GM21360 (cell line): ENCODE measurements around the gene RWDD3.

Experiments
- ATAC-seq: cut with Tn5 transposase; IDR thresholded peaks from one replicate; pipeline ENCODE4 v1.9.1; 2021; ENCODE audit warnings: mild to moderate bottlenecking, moderate library complexity; ENCODE audit not compliant: unreplicated experiment

Gene RWDD3

DNA sequence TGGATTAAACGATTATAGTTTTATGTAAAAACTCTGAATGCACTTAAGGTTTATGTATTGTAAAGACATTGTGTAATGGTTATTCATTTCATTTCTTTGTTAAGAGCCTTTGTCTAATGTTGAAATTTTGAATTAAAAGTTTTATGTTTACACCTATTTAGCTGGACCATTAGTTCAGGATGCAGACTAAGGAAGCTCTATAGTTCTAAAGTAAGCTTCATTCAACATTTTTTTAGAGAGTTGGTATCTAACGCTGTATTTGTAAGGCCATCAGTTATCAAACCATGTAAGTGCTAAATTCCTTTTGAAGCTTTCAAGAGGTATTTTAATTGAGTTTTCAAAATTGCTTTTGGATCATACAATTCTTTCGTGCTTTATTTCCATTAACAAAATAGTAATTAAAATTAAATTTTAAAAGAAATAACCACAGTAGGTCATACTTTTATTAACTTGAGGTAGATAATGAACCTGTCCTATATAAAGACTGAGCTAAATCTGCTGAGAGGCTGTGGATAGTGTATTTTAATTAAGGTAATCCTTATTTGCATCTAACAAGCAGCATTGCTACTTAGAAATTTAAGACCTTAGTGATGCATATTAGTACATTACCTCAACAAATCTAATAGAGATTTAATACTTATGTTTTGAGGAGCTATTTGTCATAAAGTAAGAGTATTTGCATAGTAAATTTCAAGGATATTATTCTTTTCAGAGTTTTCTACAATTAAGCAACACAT, 47.9 kb downstream of the RWDD3 start:
- no peak for ATAC-seq

DNA sequence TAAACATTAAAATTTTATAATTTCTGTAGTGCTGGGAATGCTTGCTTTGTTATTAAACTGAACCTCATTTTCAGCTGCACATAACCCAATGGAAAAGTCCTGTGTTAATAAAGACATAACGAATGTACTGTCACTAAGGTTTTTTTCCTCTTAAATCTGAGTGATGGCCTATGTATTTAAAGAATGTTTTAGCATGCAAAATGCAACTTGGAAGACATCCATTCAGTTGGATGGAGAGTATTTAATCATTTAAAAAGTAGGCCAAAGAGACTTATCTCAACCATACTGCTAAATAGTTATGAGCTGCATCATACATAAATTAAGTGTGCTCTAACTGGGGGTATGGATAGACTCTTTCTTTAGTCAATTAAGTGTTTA, 48.5 kb downstream of the RWDD3 start:
- ATAC-seq: no peak

DNA sequence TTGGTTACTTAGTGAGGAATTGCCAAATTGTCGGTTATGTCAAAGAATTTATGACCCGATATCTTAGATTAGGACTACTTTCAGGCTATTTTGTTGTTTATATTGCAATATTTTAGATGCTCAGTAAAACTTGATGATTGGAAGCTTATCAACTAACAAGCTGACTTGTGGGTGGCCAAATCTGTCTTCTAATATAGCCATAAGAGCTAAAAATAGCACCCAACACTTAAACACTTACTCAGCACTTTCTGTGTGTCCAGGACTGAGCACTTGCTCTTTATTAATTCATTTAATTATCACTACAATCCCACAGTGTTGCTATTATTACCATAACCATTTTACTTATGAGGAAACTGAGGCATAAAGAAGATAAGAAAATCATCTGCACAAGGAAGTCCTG, 50.4 kb downstream of the RWDD3 start:
- ATAC-seq: no peak

GRCh38 chr1:95286479-95286878, 52.5 kb downstream of the RWDD3 start:
- ATAC-seq: no peak

DNA sequence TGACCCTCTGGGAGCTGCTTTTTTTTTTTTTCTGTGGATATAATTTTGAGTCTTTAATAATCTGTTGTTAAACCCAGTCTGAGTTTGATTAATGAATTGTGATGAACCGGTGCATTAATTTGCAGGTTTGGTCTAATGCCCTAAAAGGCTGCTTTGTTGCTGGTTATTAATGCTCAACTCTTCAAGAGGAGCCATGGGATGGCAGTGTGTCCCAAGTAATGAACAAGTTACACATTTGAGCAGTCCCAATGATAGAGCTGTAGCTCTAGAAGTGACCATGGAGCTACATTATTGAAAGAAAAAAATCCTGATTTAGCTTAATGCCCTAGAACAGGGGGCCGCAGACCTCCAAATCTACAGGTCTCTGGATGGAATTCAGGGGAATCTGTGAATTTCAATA, 53.1 kb downstream of the RWDD3 start:
- ATAC-seq: no peak

GRCh38 chr1:95287825-95288224, 53.8 kb downstream of the RWDD3 start:
- ATAC-seq: no peak
